ENCODE measurements around the gene NDC1. TPM values are rescaled to one million over a fixed set of nuclear protein-coding genes. Genes with fewer than 3 reads are reported as not detected.
"Not testable (repeated sequence)": the region's sequence is repeated elsewhere in the genome, so short reads cannot be mapped to it uniquely, and the experiment has no call there.

NDC1 gene
- total RNA-seq, 8 experiments from 2014 or later: 10.5 to 36.4 (median 16.6) TPM

GRCh38 chr1:53819387-53819786 lies 18.7 kb downstream of the NDC1 start:
- Histone ChIP-seq H3K4me1 (replicated peaks in 1 of 2) (no peaks in the 10 kb centered on the region), H3K27ac (no peak overlapping the region), H3K4me3 (no peak overlapping the region)
- in situ Hi-C loops (cut with MboI; ENCODE audit: low pct_unique_long_range_greater_than_20kb in 2 of 9, low sequenced_read_pairs in 9 of 9, unreplicated experiment in 9 of 9): no loop called here
- ATAC-seq (replicated peaks in 6 of 8): no peak

- H3K4me1 ChIP-seq (replicated peaks in 1 of 2); in situ Hi-C loops (cut with MboI; ENCODE audit: low pct_unique_long_range_greater_than_20kb in 2 of 9, low sequenced_read_pairs in 9 of 9, unreplicated experiment in 9 of 9); H3K4me3 ChIP-seq; ATAC-seq (replicated peaks in 6 of 8); H3K27ac ChIP-seq: not testable (repeated sequence)
- WGBS, 10 experiments: 91 to 100% (median 100%) methylated on average over 1 of the region's 1 CpG; no CpG with 5 or more reads in 1 of the 10 experiments
These were observed 21.5 kb downstream of the NDC1 start for GRCh38 chr1:53816584-53816983.

- ATAC-seq (replicated peaks in 6 of 8); H3K4me3 ChIP-seq; H3K4me1 ChIP-seq (replicated peaks in 1 of 2); H3K27ac ChIP-seq; in situ Hi-C loops (cut with MboI; ENCODE audit: low pct_unique_long_range_greater_than_20kb in 2 of 9, low sequenced_read_pairs in 9 of 9, unreplicated experiment in 9 of 9): not testable (repeated sequence)
- 67 to 100% (median 100%) methylated on average over 1 of the region's 1 CpG; no CpG with 5 or more reads in 3 of the 10 experiments for WGBS, 10 experiments
These were observed 22.6 kb downstream of the NDC1 start for GRCh38 chr1:53815484-53815883.

- in situ Hi-C loops (cut with MboI; ENCODE audit: low pct_unique_long_range_greater_than_20kb in 2 of 9, low sequenced_read_pairs in 9 of 9, unreplicated experiment in 9 of 9): no loop called here
- 78 to 100% (median 94%) methylated on average over 1 to 4 of the region's 4 CpGs; no CpG with 5 or more reads in 5 of the 10 experiments for WGBS, 10 experiments
- Histone ChIP-seq H3K4me3 (no peak overlapping the region), H3K4me1 (replicated peaks in 1 of 2) (no peaks in the 10 kb centered on the region), H3K27ac (no peak overlapping the region)
- peak in 2 of 8 experiments; percentile 43 to 72 for ATAC-seq (replicated peaks in 6 of 8)
These were observed 26.7 kb downstream of the NDC1 start for GRCh38 chr1:53811414-53811851.

- in situ Hi-C loops (cut with MboI; ENCODE audit: low pct_unique_long_range_greater_than_20kb in 2 of 9, low sequenced_read_pairs in 9 of 9, unreplicated experiment in 9 of 9): no loop called here
- WGBS, 10 experiments: 50 to 100% (median 86%) methylated on average over 1 to 2 of the region's 2 CpGs; no CpG with 5 or more reads in 1 of the 10 experiments
- ATAC-seq (replicated peaks in 6 of 8): peak in 2 of 8 experiments; percentile 17 to 27
These were observed 27.6 kb downstream of the NDC1 start for GRCh38 chr1:53810497-53810896.

GRCh38 chr1:53810007-53810406 lies 28.1 kb downstream of the NDC1 start:
- peak in 3 of 8 experiments; percentile 58 to 86 (median 67) for ATAC-seq (replicated peaks in 6 of 8)
- Histone ChIP-seq H3K27ac (no peak overlapping the region), H3K4me3 (no peak overlapping the region), H3K4me1 (replicated peaks in 1 of 2) (no peaks in the 10 kb centered on the region)
- WGBS, 10 experiments: 19 to 98% (median 92%) methylated on average over 4 to 5 of the region's 5 CpGs; no CpG with 5 or more reads in 1 of the 10 experiments
- in situ Hi-C loops (cut with MboI; ENCODE audit: low pct_unique_long_range_greater_than_20kb in 2 of 9, low sequenced_read_pairs in 9 of 9, unreplicated experiment in 9 of 9): no loop called here

More at GRCh38 chr1:53810497-53810896, 27.6 kb downstream of the NDC1 start:
- no peak overlapping the region for H3K4me3 ChIP-seq
- H3K27ac ChIP-seq: no peak overlapping the region
- no peaks in the 10 kb centered on the region for H3K4me1 ChIP-seq (replicated peaks in 1 of 2)

GRCh38 chr1:53807916-53808315 lies 30.2 kb downstream of the NDC1 start:
- H3K4me1 ChIP-seq (replicated peaks in 1 of 2): no peaks in the 10 kb centered on the region
- 28 to 100% (median 89%) methylated on average over 1 to 5 of the region's 5 CpGs for WGBS, 10 experiments
- H3K27ac ChIP-seq: no peak overlapping the region
- ATAC-seq (replicated peaks in 6 of 8): no peak
- H3K4me3 ChIP-seq: no peak overlapping the region
- in situ Hi-C loops (cut with MboI; ENCODE audit: low pct_unique_long_range_greater_than_20kb in 2 of 9, low sequenced_read_pairs in 9 of 9, unreplicated experiment in 9 of 9): no loop called here

- ATAC-seq (replicated peaks in 6 of 8): no peak
- in situ Hi-C loops (cut with MboI; ENCODE audit: low pct_unique_long_range_greater_than_20kb in 2 of 9, low sequenced_read_pairs in 9 of 9, unreplicated experiment in 9 of 9): no loop called here
- Histone ChIP-seq H3K4me3 (no peak overlapping the region), H3K27ac (no peak overlapping the region), H3K4me1 (replicated peaks in 1 of 2) (no peaks in the 10 kb centered on the region)
- 50 to 100% (median 94%) methylated on average over 1 to 3 of the region's 3 CpGs for WGBS, 10 experiments
These were observed 33.1 kb downstream of the NDC1 start for GRCh38 chr1:53804791-53805505.

GRCh38 chr1:53804181-53804580 lies 33.9 kb downstream of the NDC1 start:
- ATAC-seq (replicated peaks in 6 of 8): no peak
- Histone ChIP-seq H3K4me3 (no peak overlapping the region), H3K4me1 (replicated peaks in 1 of 2) (no peaks in the 10 kb centered on the region), H3K27ac (no peak overlapping the region)
- in situ Hi-C loops (cut with MboI; ENCODE audit: low pct_unique_long_range_greater_than_20kb in 2 of 9, low sequenced_read_pairs in 9 of 9, unreplicated experiment in 9 of 9): no loop called here
- WGBS, 10 experiments: 80 to 100% (median 96%) methylated on average over 3 to 7 of the region's 7 CpGs; no CpG with 5 or more reads in 1 of the 10 experiments

- Histone ChIP-seq H3K27ac (no peak overlapping the region), H3K4me1 (replicated peaks in 1 of 2) (no peaks in the 10 kb centered on the region), H3K4me3 (no peak overlapping the region)
- WGBS, 10 experiments: 80 to 100% (median 100%) methylated on average over 1 of the region's 1 CpG; no CpG with 5 or more reads in 3 of the 10 experiments
- in situ Hi-C loops (cut with MboI; ENCODE audit: low pct_unique_long_range_greater_than_20kb in 2 of 9, low sequenced_read_pairs in 9 of 9, unreplicated experiment in 9 of 9): no loop called here
- no peak for ATAC-seq (replicated peaks in 6 of 8)
These were observed 37.5 kb downstream of the NDC1 start for GRCh38 chr1:53800621-53801020.

GRCh38 chr1:53799141-53799540 lies 39.0 kb downstream of the NDC1 start:
- in situ Hi-C loops (cut with MboI; ENCODE audit: low pct_unique_long_range_greater_than_20kb in 2 of 9, low sequenced_read_pairs in 9 of 9, unreplicated experiment in 9 of 9): no loop called here
- WGBS, 10 experiments: 0 to 100% (median 80%) methylated on average over 1 of the region's 1 CpG; no CpG with 5 or more reads in 1 of the 10 experiments
- H3K4me3 ChIP-seq: no peak overlapping the region
- no peak overlapping the region for H3K27ac ChIP-seq
- no peaks in the 10 kb centered on the region for H3K4me1 ChIP-seq (replicated peaks in 1 of 2)
- peak in 2 of 8 experiments; percentile 46 to 74 for ATAC-seq (replicated peaks in 6 of 8)

GRCh38 chr1:53792806-53793205 lies 45.3 kb downstream of the NDC1 start:
- WGBS, 10 experiments: 28 to 97% (median 84%) methylated on average over 1 to 4 of the region's 4 CpGs; no CpG with 5 or more reads in 2 of the 10 experiments
- peak in 2 of 8 experiments; percentile 53 to 92 for ATAC-seq (replicated peaks in 6 of 8)
- Histone ChIP-seq H3K27ac (no peak overlapping the region), H3K4me1 (replicated peaks in 1 of 2) (no peaks in the 10 kb centered on the region), H3K4me3 (no peak overlapping the region)
- in situ Hi-C loops (cut with MboI; ENCODE audit: low pct_unique_long_range_greater_than_20kb in 2 of 9, low sequenced_read_pairs in 9 of 9, unreplicated experiment in 9 of 9): no loop called here

GRCh38 chr1:53787655-53788054 lies 50.4 kb downstream of the NDC1 start:
- in situ Hi-C loops (cut with MboI; ENCODE audit: low pct_unique_long_range_greater_than_20kb in 2 of 9, low sequenced_read_pairs in 9 of 9, unreplicated experiment in 9 of 9): no loop called here

GRCh38 chr1:53783056-53783455 lies 55.0 kb downstream of the NDC1 start:
- in situ Hi-C loops (cut with MboI; ENCODE audit: low pct_unique_long_range_greater_than_20kb in 2 of 9, low sequenced_read_pairs in 9 of 9, unreplicated experiment in 9 of 9): no loop called here
- WGBS, 10 experiments: 80 to 100% (median 100%) methylated on average over 1 of the region's 1 CpG; no CpG with 5 or more reads in 2 of the 10 experiments
- H3K4me1 ChIP-seq (replicated peaks in 1 of 2): peaks cover 0 to 8% of the 10 kb centered on the region in 2 donors

More at GRCh38 chr1:53787655-53788054, 50.4 kb downstream of the NDC1 start:
- Histone ChIP-seq H3K4me3 (no peak overlapping the region), H3K4me1 (replicated peaks in 1 of 2) (no peaks in the 10 kb centered on the region), H3K27ac (no peak overlapping the region)
- no peak for ATAC-seq (replicated peaks in 6 of 8)
- 60 to 100% (median 95%) methylated on average over 2 to 3 of the region's 3 CpGs for WGBS, 10 experiments

More at GRCh38 chr1:53783056-53783455, 55.0 kb downstream of the NDC1 start:
- no peak overlapping the region for H3K4me3 ChIP-seq
- H3K27ac ChIP-seq: no peak overlapping the region
- no peak for ATAC-seq (replicated peaks in 6 of 8)
